Measurements from ENCODE around the gene SULT1B1.
A peak's percentile ranks its signal among the peaks of the same experiment; 100 is the strongest.
"Not testable (repeated sequence)": the region's sequence is repeated elsewhere in the genome, so short reads cannot be mapped to it uniquely, and the experiment has no call there.

Gene SULT1B1

DNA sequence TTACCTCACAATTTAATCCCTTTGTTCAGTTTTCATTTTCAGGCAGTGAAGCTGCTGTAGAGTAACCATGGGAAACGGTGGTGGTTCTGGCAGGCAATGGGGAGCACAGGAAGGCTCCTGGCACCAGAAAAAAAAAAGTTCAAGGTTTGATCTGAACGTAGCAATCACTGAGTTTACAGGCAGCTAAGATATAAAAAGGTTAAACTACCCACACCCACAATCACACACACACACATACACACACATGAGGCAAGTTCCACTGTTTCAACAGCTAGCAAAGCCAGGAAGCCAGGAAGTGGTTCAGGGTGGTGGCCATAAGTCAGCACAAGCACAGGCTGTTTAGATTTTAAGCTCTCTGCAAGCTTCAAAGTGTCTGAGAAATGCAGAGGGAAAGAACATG lies at the start of gene SULT1B1:
SULT1B1 (minus strand) TSS at position 166 of the 400 bp plus-strand sequence. CDS start 5,403 bp downstream, outside the sequence.
- DNase-seq (ENCODE audit: low read depth): peak; percentile 46

DNA sequence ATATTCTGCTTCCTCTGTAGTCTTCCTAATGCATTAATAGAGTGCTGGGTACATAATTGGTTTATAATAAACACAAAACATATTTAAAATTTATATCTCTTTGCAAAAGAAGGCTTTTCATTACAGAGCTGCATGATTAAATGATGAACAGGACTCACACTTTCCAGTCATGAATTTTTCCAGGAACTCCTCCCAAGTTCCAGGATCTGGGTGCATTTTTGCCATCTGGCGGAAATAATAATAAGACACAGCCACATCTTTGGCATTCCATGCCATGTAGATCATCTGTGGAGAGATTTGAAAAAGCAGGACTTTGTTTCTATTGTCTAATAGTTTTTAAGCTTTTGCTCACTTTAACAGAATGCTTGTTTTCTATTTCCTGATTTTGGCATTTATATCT lies 40.2 kb upstream of the SULT1B1 start:
- DNase-seq (ENCODE audit: low read depth): peak; percentile 11

DNA sequence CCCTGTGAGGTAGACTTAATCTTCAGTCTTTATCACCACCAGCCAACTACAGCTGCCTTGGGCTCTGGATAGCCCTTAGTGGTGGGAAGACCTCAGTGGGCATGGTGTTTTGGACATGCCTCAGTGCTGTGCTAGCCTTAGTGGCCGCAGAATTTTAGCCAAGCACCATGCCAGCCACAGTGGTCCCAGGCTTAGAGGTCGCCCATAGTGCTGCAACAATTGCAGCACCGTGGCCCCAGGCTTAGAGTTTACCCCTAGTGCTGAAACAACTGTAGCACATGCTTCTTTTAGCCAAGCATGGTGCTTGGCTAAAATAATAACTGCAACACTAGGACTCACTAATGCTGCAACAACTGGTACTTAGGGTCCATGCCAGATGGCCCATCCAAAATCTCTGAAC lies 38.9 kb upstream of the SULT1B1 start:
- no peak for DNase-seq (ENCODE audit: low read depth)

DNA sequence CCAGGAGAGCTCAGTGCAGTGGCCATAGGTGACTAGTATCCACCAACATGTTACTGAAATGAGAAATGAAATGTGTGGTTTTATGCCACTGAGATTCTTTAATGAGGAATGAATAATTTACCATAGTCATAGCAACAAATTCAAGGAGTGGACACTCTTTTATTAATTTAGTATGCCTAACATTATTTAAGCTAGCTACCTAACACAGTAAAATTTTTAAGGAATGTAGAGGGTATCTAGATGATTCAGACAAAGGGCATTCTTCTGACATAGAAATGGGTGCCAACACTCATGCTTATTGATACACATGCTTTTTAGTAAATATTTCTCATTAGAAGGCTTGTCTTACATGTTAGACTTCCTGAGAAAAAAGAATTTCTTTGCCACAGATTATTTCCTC lies 33.3 kb upstream of the SULT1B1 start:
- DNase-seq (ENCODE audit: low read depth): no peak

- no peak for DNase-seq (ENCODE audit: low read depth)
Measured at GRCh38 chr4:69787879-69788278, 27.5 kb upstream of the SULT1B1 start.

GRCh38 chr4:69786547-69786946 lies 26.1 kb upstream of the SULT1B1 start:
- no peak for DNase-seq (ENCODE audit: low read depth)

DNA sequence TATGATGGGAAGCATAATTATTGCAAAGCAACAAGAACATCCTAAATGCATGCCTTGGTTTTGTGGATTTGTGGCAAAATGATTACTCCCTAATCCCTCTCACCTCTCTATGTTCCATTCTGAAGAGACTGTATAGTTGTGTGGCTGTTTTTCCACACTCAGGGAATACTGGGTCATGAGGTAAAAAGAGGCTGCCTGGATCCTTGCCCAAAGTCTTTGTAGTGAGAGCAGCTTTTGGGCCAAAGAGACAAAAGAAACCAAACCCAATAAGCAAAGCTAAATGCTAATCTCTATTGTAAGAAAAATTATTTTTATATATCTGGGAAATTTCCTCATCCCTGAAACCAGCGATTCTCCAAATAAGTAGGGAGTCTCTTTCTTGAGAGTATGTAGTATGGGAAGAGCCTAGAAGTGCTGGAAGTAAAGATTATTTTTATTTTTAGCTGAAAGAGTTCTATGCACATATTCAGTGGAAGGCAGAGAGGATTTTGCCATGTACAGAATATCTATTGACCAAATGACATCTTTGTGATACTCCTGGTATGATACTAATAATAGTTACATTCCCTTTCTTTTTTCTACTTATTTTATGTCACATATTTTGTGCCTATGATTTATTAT lies 24.9 kb upstream of the SULT1B1 start:
- DNase-seq (ENCODE audit: low read depth): no peak

DNA sequence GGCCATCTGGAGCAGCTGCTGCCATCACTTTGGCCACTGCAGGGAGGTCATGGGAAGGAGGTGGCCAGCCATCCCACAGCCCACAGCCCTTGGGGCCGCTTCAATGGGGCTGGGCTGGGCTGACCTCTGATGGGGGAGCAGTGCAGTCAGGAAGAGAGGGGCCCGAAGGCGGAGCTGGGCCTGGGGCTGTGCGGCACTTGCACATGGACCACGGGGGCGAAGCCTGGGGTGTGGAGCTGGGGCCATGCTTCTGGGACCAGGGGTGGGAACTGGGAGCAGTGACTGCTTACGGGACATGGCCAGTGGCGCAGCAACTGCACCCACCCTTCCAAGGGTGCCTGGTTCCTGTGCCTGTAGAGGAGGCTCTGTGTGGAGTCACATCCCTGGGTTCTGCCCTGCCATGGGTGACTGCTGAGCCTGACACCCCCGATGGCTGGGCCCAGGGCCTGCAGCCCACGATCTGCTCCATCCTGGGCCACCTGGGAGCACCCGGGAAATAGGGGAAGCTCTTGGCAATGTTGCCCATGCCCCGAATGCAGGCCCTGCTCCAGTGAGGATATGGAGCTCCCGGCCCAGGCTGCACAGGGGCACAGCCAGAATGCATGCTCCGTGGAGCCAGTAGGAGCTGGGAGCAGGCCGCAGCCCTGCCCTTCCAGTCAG lies 22.4 kb upstream of the SULT1B1 start:
- no peak for DNase-seq (ENCODE audit: low read depth)

DNA sequence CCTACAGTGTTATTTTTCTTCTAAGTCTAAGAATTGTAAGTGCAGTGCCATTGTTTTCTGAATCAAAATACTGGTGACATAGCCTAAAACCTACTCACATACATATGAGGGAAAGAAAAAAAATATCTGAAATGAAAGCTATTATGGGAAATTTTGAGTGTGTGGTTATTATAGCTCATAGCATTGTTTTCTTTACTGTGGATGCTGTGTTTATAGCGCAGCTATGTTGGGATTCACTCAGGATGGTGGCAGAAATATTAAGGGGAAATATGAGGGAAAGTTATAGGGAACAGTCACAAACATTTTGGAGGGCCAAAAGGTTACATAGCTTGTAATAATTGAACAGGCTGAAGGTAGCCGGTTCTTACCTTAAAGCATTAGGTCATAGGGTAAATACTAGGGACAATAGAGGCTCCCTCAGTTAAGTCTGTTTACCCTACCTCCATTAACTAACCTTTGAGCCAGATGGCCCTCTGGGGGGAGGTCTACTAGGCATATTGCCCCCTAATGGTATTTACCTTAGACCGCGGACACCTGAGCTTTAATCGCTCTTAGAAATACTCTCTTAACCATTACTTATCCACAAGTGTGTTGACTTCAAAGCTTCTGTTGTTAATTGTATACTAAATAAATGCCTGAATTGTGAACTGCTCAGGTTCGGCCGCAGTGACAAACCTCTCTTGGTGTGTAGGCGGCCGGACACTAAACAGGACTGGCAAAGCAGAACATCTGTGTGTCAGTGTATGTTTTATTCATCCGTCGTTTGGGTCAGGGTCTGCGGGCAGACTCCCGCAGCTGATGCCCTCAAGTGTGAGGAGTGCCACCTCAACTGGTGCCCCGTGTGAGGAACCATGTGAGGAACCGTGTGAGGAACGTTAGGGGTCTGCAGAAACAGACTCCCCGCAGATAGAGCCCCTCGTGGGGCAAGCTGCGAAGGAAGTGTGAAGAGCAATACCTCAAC lies 21.3 kb upstream of the SULT1B1 start:
- no peak for DNase-seq (ENCODE audit: low read depth)

DNA sequence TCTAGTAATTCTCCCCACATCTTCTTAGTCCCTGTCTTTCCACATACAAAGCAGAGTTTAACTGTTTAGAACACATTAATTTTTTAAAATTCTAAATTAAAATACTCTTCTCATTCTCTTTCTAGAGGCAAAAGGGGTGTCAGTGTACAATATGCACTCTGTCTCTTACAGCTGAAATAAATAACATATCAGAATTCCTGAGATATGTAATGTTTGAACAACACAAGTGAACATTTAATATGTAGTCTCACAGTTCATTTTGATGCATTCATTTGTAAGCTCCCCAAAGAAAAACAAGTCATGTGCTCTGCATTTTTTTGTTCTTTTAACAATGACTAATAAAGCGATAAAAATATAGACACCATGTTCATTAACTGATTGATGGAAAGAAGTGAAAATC lies 19.7 kb upstream of the SULT1B1 start:
- no peak for DNase-seq (ENCODE audit: low read depth)

DNA sequence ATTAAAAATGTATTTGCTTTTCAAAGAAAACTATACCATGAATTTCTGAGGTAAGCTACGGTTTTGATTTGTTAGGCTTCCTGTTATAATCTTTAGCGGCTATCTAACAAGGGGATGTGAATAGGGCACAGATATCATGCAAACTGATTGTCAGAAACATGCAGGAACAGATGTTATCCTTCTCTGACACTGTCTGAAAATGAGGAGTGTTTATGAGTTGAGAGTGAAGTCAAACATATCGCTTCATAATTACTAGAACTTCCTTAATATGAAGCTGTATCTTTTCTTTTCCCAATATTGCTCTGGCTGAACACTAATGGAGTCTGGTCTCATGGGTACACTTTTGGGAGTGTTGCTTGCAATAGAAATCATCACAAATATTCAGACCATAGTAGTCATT lies 16.3 kb upstream of the SULT1B1 start:
- no peak for DNase-seq (ENCODE audit: low read depth)

- no peak for DNase-seq (ENCODE audit: low read depth)
Measured at GRCh38 chr4:69775321-69775867, 15.0 kb upstream of the SULT1B1 start.

- no peak for DNase-seq (ENCODE audit: low read depth)
Measured at GRCh38 chr4:69773484-69773883, 13.1 kb upstream of the SULT1B1 start.

- DNase-seq (ENCODE audit: low read depth): not testable (repeated sequence)
Measured at GRCh38 chr4:69768554-69768953, 8.1 kb upstream of the SULT1B1 start.

- DNase-seq (ENCODE audit: low read depth): no peak
Measured at GRCh38 chr4:69765751-69766150, 5.3 kb upstream of the SULT1B1 start.

- DNase-seq (ENCODE audit: low read depth): no peak
Measured at GRCh38 chr4:69764311-69764710, 3.9 kb upstream of the SULT1B1 start.

DNA sequence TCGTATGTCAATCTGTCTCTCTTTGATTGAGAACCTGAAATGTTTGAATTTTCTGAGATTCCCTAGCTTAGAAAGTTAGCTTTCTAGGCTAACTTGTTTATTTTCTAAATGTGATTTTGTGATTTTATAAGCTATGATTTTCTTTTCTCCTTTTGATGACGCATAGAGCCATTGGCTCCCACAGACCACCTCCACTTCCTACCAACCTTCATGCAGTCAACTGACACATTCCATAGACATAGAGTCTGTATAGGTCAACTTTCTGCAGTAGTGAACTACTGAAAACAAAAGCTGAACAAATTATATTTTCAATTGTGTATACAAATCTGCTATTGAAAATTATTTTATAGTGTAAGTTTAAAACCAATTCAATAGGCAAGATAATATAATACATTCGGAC lies 2.8 kb upstream of the SULT1B1 start:
- no peak for DNase-seq (ENCODE audit: low read depth)

GRCh38 chr4:69759189-69759604 lies 1.2 kb downstream of the SULT1B1 start:
- no peak for DNase-seq (ENCODE audit: low read depth)

- DNase-seq (ENCODE audit: low read depth): no peak
Measured at GRCh38 chr4:69757464-69757863, 3.0 kb downstream of the SULT1B1 start.

GRCh38 chr4:69754926-69755580 lies 5.4 kb downstream of the SULT1B1 start:
- DNase-seq (ENCODE audit: low read depth): no peak

DNA sequence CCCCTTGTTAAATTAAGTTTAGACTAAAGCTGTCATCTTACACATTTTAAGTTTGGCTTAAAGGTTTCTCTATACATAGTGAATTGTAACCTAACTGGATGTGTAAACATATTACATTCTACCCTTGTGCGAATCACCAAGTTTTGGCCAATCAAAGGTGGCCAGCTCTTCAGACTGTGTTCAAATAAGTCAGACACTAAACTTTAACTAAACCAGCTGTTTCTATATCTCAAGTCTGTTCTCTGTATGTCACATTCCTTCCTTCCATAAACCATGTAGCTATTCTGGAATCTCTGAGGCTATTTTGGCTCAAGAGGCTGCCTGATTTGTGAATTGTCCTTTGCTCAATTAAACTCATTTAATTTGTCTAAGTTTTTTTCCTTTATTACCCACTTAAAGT lies 6.7 kb downstream of the SULT1B1 start:
- DNase-seq (ENCODE audit: low read depth): no peak

- DNase-seq (ENCODE audit: low read depth): no peak
Measured at GRCh38 chr4:69750346-69750745, 10.1 kb downstream of the SULT1B1 start.
